RWPE1 (cell line): ENCODE measurements around the gene SLC30A10.
"Not testable (repeated sequence)": the region's sequence is repeated elsewhere in the genome, so short reads cannot be mapped to it uniquely, and the experiment has no call there.

Source experiments
- CTCF ChIA-PET: fragments of 350-600 bp; sonication (Branson Sonifier 250); formaldehyde crosslinking; extraction: SDS; loops from one replicate; lab custom pipeline; 2021; lab: Yijun Ruan, JAX
- POLR2A ChIA-PET: fragments of 400-600 bp; formaldehyde crosslinking; extraction: SDS; loops from one replicate; lab custom pipeline; 2020; ENCODE audit warnings: antibody characterized with exemption; ENCODE audit not compliant: low non-redundant PET; lab: Yijun Ruan, JAX
- DNase-seq: peaks from one replicate; pipeline ENCODE4 v3.0.0; 2012; ENCODE audit warnings: low spot score
- H3K27ac ChIP-seq: fragments of 450-650 bp; 2 replicates; pipeline ENCODE4 v1.5.1; 2017
- TF ChIP-seq, protein P1 (sequence below): fragments of 450-650 bp; conservative IDR thresholded peaks from 2 replicates; pipeline ENCODE4 v1.5.1; 2017; ENCODE audit warnings: low read depth, mild to moderate bottlenecking

Gene SLC30A10

GRCh38 chr1:219898375-219898774, 30.0 kb downstream of the SLC30A10 start:
- CTCF ChIA-PET: no interaction called here
- TF ChIP-seq, protein P1, sequence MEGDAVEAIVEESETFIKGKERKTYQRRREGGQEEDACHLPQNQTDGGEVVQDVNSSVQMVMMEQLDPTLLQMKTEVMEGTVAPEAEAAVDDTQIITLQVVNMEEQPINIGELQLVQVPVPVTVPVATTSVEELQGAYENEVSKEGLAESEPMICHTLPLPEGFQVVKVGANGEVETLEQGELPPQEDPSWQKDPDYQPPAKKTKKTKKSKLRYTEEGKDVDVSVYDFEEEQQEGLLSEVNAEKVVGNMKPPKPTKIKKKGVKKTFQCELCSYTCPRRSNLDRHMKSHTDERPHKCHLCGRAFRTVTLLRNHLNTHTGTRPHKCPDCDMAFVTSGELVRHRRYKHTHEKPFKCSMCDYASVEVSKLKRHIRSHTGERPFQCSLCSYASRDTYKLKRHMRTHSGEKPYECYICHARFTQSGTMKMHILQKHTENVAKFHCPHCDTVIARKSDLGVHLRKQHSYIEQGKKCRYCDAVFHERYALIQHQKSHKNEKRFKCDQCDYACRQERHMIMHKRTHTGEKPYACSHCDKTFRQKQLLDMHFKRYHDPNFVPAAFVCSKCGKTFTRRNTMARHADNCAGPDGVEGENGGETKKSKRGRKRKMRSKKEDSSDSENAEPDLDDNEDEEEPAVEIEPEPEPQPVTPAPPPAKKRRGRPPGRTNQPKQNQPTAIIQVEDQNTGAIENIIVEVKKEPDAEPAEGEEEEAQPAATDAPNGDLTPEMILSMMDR: no peak
- no peak overlapping the region for H3K27ac ChIP-seq
- no peak for DNase-seq
- POLR2A ChIA-PET: no interaction called here

DNA sequence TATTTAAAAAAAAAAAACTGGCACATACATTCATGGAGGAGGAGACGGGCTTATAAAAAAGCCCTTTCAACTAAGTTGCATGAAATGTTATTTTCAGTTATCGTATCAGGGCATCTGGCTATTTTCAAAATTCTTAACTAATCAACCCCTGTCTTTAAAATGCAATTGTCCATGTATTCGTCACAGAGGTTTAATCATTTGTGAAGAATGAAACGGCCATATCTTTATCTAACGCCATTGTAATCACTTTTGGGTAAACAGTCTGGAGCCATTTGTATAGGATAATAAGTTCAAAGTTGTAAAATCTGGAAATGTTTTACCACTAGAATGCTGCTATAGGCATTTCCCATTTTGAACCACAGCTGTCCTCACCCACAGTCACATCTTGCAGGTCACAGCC, 30.4 kb downstream of the SLC30A10 start:
- ChIA-PET CTCF (no interaction called here), POLR2A (no interaction called here)
- no peak overlapping the region for H3K27ac ChIP-seq
- no peak for DNase-seq
- TF ChIP-seq, protein P1: no peak

GRCh38 chr1:219892271-219892670, 36.1 kb downstream of the SLC30A10 start:
- DNase-seq, H3K27ac ChIP-seq, POLR2A ChIA-PET, CTCF ChIA-PET: not testable (repeated sequence)

DNA sequence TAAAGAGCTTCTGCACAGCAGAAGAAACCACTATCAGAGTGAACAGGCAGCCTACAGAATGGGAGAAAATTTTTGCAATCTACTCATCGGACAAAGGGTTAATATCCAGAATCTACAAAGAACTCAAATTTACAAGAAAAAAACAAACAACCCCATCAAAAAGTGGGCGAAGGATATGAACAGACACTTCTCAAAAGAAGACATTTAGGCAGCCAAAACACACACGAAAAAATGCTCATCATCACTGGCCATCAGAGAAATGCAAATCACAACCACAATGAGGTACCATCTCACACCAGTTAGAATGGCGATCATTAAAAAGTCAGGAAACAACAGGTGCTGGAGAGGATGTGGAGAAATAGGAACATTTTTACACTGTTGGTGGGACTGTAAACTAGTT, 36.5 kb downstream of the SLC30A10 start:
- DNase-seq, POLR2A ChIA-PET, CTCF ChIA-PET, H3K27ac ChIP-seq: not testable (repeated sequence)

DNA sequence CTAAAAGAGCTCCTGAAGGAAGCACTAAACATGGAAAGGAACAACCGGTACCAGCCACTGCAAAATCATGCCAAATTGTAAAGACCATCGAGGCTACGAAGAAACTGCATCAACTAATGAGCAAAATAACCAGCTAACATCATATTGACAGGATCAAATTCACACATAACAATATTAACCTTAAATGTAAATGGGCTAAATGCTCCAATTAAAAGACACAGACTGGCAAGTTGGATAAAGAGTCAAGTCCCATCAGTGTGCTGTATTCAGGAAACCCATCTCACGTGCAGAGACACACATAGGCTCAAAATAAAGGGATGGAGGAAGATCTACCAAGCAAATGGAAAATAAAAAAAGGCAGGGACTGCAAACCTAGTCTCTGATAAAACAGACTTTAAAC, 39.7 kb downstream of the SLC30A10 start:
- H3K27ac ChIP-seq, CTCF ChIA-PET, POLR2A ChIA-PET, DNase-seq: not testable (repeated sequence)

DNA sequence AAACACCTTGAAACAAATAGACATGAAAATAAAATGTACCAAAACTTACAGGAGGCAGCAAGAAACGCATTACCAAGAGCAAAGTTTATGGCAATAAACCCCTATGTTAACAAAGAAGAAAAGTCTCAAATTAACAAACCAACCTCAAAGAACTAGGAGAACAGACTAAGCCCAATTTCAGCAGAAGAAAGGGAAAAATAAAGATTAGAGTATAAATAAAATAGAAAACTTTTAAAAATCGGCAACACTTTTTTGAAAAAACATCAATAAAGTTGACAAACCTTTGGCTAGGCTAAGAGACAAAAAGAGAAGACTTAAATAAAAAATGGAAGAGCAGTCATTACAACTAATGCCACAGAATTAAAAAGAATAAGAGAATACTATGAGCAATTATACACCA, 42.7 kb downstream of the SLC30A10 start:
- ChIA-PET POLR2A (no interaction called here), CTCF (no interaction called here)
- TF ChIP-seq, protein P1: no peak
- no peak overlapping the region for H3K27ac ChIP-seq
- DNase-seq: no peak

- ChIA-PET POLR2A (no interaction called here), CTCF (interaction anchor here (0.7 kb wide), 1 partner anchor 685 kb away, joined by 3 read pairs; no protein-coding TSS in a partner anchor)
- TF ChIP-seq, protein P1: no peak
- no peak for DNase-seq
- H3K27ac ChIP-seq: no peak overlapping the region
Observed at GRCh38 chr1:219883400-219884332, 44.7 kb downstream of the SLC30A10 start.

GRCh38 chr1:219882755-219883154, 45.6 kb downstream of the SLC30A10 start:
- POLR2A ChIA-PET: no interaction called here
- H3K27ac ChIP-seq: no peak overlapping the region
- TF ChIP-seq, protein P1: no peak
- CTCF ChIA-PET: interaction anchor here (0.6 kb wide), 1 partner anchor 1781 kb away, joined by 3 read pairs; no protein-coding TSS in a partner anchor
- no peak for DNase-seq
